ENCODE data around the gene MTMR4.

GRCh38 chr17:58536542-58536941, 22.1 kb upstream of the MTMR4 start:
- TF ChIP-seq POLR2A (IDR thresholded peaks at IDR 0.05; ENCODE audit: borderline replicate concordance, extremely low read depth, insufficient read depth, insufficient read length) (no peak), TCF7L2 (IDR thresholded peaks at IDR 0.05; ENCODE audit: borderline replicate concordance, extremely low read depth, insufficient read depth, insufficient read length) (no peak), MAX (IDR thresholded peaks at IDR 0.05) (no peak), EZH2phosphoT487 (IDR thresholded peaks at IDR 0.05; ENCODE audit: borderline replicate concordance) (no peak), JUND (IDR thresholded peaks at IDR 0.05) (no peak), SIN3A (IDR thresholded peaks at IDR 0.05; ENCODE audit: low read depth) (no peak), ZFX (IDR thresholded peaks at IDR 0.05) (no peak), RAD21 (IDR thresholded peaks at IDR 0.05; ENCODE audit: low read depth) (no peak), EZH2 (IDR thresholded peaks at IDR 0.05) (no peak), POLR2AphosphoS5 (IDR thresholded peaks at IDR 0.05; ENCODE audit: low read depth, low read length) (no peak)
- TF ChIP-seq, protein P1, sequence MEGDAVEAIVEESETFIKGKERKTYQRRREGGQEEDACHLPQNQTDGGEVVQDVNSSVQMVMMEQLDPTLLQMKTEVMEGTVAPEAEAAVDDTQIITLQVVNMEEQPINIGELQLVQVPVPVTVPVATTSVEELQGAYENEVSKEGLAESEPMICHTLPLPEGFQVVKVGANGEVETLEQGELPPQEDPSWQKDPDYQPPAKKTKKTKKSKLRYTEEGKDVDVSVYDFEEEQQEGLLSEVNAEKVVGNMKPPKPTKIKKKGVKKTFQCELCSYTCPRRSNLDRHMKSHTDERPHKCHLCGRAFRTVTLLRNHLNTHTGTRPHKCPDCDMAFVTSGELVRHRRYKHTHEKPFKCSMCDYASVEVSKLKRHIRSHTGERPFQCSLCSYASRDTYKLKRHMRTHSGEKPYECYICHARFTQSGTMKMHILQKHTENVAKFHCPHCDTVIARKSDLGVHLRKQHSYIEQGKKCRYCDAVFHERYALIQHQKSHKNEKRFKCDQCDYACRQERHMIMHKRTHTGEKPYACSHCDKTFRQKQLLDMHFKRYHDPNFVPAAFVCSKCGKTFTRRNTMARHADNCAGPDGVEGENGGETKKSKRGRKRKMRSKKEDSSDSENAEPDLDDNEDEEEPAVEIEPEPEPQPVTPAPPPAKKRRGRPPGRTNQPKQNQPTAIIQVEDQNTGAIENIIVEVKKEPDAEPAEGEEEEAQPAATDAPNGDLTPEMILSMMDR (IDR thresholded peaks at IDR 0.05 in 2 of 3, conservative IDR thresholded peaks at IDR 0.05 in 1 of 3; ENCODE audit: borderline replicate concordance in 1 of 3, insufficient read depth in 1 of 3, low read depth in 2 of 3, low read length in 2 of 3): no peak
- TF ChIP-seq, protein P2, sequence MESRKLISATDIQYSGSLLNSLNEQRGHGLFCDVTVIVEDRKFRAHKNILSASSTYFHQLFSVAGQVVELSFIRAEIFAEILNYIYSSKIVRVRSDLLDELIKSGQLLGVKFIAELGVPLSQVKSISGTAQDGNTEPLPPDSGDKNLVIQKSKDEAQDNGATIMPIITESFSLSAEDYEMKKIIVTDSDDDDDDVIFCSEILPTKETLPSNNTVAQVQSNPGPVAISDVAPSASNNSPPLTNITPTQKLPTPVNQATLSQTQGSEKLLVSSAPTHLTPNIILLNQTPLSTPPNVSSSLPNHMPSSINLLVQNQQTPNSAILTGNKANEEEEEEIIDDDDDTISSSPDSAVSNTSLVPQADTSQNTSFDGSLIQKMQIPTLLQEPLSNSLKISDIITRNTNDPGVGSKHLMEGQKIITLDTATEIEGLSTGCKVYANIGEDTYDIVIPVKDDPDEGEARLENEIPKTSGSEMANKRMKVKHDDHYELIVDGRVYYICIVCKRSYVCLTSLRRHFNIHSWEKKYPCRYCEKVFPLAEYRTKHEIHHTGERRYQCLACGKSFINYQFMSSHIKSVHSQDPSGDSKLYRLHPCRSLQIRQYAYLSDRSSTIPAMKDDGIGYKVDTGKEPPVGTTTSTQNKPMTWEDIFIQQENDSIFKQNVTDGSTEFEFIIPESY (IDR thresholded peaks at IDR 0.05; ENCODE audit: extremely low read depth, insufficient replicate concordance, low read length): no peak
- TF ChIP-seq, protein P3, sequence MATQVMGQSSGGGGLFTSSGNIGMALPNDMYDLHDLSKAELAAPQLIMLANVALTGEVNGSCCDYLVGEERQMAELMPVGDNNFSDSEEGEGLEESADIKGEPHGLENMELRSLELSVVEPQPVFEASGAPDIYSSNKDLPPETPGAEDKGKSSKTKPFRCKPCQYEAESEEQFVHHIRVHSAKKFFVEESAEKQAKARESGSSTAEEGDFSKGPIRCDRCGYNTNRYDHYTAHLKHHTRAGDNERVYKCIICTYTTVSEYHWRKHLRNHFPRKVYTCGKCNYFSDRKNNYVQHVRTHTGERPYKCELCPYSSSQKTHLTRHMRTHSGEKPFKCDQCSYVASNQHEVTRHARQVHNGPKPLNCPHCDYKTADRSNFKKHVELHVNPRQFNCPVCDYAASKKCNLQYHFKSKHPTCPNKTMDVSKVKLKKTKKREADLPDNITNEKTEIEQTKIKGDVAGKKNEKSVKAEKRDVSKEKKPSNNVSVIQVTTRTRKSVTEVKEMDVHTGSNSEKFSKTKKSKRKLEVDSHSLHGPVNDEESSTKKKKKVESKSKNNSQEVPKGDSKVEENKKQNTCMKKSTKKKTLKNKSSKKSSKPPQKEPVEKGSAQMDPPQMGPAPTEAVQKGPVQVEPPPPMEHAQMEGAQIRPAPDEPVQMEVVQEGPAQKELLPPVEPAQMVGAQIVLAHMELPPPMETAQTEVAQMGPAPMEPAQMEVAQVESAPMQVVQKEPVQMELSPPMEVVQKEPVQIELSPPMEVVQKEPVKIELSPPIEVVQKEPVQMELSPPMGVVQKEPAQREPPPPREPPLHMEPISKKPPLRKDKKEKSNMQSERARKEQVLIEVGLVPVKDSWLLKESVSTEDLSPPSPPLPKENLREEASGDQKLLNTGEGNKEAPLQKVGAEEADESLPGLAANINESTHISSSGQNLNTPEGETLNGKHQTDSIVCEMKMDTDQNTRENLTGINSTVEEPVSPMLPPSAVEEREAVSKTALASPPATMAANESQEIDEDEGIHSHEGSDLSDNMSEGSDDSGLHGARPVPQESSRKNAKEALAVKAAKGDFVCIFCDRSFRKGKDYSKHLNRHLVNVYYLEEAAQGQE (IDR thresholded peaks at IDR 0.05; ENCODE audit: low read depth): no peak
